Central memory CD4-positive, alpha-beta T cell (primary cell): ENCODE results near the gene GCC1.
A peak's percentile ranks its signal among the peaks of the same experiment; 100 is the strongest.
"Not testable (repeated sequence)": the region's sequence is repeated elsewhere in the genome, so short reads cannot be mapped to it uniquely, and the experiment has no call there.

Experiments
- DNase-seq: peaks from one replicate; pipeline ENCODE4 v3.0.0; 2022

The GCC1 gene

GRCh38 chr7:127588697-127589482 is 3.5 kb upstream of the GCC1 start:
- DNase-seq, result no peak

DNA sequence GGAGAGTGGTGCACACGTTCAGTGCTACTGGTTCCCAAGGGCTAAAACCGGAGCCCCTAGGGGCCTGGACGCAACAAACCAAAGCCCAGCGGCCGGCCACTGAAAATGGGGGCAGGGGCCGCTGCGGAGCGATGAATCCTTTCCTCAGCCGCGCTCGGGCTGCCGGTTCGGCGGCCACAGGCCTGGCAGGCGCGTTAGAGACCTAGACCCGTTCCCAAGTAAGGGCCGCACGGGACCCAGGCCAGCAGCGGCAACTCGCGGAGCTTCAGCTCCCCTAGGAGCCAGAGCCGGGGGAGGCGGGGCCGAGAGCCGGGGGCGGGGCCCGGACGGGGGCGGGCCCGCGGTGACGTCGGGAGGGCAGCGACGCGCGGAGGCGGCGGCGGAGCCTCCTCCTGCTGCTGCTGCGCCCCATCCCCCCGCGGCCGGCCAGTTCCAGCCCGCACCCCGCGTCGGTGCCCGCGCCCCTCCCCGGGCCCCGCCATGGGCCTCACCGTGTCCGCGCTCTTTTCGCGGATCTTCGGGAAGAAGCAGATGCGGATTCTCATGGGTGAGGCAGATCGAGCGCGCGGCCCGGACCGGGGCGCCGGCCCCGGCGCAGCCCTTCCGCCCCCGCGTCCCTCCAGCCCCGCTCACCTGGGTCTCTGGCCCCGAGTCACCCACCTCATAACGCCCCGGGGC is 2.8 kb upstream of the GCC1 start, which contains the start of gene ARF5:
Gene ARF5 (plus strand): TSS at position 393 of the 678 bp plus-strand sequence. CDS start 88 bp downstream, at position 481.
- DNase-seq, result peak; percentile 80

- no peak for DNase-seq
Measured at GRCh38 chr7:127587663-127588018, 2.2 kb upstream of the GCC1 start.

GRCh38 chr7:127586346-127586745 is 950 bp upstream of the GCC1 start:
- DNase-seq, result no peak

- DNase-seq, result no peak
Measured at GRCh38 chr7:127584648-127585043, 750 bp downstream of the GCC1 start.

GRCh38 chr7:127582361-127582760 is 3.0 kb downstream of the GCC1 start:
- DNase-seq, result no peak

DNA sequence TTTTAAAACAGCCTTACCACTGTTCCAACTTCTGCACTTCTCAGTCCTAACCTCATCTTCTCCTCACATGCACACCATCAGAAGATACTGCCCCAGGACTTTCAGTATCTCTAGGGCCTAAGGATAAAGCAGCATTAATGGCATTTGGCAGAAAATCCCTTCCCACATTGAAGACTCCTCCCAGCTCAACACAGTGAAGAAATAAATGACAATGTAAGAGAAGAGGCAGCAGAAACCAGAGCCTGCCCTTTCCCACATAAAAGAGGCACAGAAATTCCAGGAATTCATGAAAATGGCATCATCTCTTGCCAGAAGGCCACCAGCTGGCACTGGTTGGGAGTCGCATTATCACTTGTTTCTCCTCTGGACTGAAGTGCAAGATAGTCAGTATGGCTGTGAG is 3.7 kb downstream of the GCC1 start:
- no peak for DNase-seq

GRCh38 chr7:127580612-127581011 is 4.8 kb downstream of the GCC1 start:
- DNase-seq, result no peak

- DNase-seq, result no peak
Measured at GRCh38 chr7:127578711-127579275, 6.6 kb downstream of the GCC1 start.

GRCh38 chr7:127578036-127578684 is 7.2 kb downstream of the GCC1 start:
- no peak for DNase-seq

- DNase-seq, result no peak
Measured at GRCh38 chr7:127571741-127572505, 13.5 kb downstream of the GCC1 start.

GRCh38 chr7:127568034-127568433 is 17.4 kb downstream of the GCC1 start:
- not testable (repeated sequence) for DNase-seq

DNA sequence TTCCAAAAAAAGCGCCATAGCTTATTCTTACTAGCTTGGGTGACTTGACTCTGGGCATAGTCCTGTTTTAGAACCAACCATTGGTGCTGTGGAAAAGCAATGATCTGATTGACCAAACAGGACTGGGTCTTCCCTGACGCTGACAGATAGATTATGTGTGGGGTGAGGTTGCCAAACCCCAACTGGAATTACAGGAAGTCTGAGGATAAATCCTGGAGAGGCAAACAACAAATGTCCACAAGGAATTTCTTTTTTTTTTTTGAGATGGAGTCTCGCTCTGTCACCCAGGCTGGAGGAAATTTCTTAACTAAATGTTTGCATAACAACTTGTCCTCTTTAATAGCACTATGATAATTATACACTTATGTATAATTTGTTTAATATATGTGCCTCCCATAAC is 19.2 kb downstream of the GCC1 start:
- no peak for DNase-seq

DNA sequence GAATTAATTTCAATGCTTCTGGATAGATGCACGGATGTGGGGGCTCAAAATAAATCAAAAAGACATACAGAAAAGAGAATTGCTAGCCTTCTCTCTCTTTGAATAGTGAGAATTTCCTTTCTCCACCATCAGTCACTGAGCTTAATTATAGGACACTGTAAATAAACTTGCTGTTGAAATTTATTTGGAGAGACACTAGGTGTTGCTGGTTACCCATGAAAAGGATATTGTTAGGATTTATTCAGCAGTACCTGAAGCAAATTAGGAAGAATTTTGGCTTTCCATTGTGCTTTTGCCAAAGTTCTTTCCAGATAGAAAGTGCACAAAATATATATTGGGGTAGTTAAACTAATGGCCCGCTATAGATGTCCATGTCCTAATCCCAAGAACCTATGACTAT is 27.6 kb downstream of the GCC1 start:
- no peak for DNase-seq

- DNase-seq, result no peak
Measured at GRCh38 chr7:127556404-127556803, 29.0 kb downstream of the GCC1 start.

DNA sequence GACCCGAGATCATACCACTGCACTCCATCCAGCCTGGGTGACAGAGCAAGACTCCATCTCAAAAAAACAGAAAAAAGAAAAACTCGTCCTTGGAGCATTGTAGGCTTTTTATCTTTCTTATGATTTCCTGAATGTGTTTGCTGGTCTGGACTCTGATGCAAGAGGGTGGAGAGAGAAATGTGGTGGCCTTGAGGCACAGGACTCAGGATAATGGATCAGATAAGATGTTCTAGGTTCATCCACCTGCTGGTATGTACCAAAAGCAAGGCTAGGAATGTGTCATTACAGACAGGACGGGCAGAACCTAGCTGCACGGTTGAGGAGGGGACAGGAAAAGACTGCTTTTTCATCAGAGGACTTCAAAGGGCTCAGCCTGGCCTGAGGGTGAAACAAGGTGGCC is 33.5 kb downstream of the GCC1 start:
- DNase-seq, result no peak

DNA sequence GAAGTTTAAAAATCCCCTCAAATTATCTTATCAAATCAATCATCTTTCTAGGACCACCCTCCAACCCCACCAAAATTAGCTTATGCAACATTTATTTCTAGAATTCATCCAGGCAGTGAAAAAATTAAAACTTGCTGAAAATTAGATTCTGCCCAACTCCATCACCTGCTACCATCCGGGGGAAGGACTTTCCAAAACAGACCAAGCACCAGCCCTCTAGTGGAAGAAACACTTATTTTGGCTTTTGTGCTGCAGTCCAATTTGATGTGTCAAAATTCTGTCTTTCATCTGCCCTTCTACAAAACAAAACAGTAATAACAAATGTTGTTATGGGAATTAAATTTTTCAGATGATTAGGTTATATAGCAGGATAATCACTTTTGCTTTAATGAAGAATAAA is 35.1 kb downstream of the GCC1 start:
- no peak for DNase-seq

DNA sequence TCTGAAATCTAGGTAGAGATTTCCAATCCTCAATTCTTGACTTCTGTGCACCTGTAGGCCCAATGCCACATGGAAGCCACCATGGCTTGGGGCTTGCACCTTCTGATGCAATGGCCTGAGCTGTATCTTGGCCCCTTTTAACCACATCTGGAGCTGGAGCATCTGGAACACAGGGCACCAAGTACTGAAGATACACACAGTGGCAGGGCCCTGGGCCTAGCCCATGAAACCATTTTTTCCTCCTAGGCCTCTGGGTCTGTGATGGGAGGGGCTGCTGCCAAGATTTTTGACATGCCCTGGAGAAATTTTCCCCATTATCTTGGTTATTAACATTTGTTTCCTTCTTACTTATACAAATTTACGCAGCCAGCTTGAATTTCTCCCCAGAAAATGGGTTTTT is 39.1 kb downstream of the GCC1 start:
- DNase-seq, result no peak

DNA sequence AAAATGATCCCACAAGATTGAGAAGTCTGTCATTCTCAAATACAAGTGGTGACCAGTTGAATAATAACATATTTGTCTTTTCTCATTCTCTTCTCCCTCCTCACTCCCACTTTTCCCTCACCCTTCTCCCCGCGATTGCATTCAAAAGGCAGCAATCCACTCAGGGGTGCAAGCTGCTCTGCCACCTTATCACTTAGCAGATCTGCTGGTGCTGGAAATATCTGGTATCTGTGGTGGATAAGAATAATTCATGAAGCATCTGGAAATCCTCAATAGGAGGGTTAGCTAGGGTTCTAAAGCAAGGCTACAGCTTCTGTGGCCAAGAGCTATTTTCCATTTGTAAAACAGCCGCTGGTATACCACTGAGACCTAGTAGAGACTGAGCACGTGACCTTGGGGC is 43.8 kb downstream of the GCC1 start:
- DNase-seq, result no peak

- DNase-seq, result not testable (repeated sequence)
Measured at GRCh38 chr7:127540461-127540860, 44.9 kb downstream of the GCC1 start.

DNA sequence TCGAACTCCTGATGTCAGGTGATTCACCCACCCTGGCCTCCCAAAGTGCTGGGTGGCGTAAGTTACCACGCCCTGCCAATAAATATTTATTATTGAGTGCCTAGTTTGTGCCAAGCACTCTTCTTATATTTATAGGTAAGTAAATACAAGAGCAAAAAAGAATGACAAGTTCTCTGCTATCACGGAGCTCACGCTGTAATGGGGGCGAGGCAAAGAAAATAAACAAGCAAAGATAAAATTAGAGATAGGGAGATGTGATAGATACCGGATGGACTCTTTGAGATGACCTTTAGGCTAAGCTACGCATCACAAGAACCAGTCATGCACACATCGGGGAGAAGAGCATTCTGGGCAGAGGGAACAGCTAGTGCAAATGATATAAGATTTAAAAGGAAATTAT is 46.3 kb downstream of the GCC1 start:
- no peak for DNase-seq

- DNase-seq, result no peak
Measured at GRCh38 chr7:127536741-127537140, 48.7 kb downstream of the GCC1 start.

DNA sequence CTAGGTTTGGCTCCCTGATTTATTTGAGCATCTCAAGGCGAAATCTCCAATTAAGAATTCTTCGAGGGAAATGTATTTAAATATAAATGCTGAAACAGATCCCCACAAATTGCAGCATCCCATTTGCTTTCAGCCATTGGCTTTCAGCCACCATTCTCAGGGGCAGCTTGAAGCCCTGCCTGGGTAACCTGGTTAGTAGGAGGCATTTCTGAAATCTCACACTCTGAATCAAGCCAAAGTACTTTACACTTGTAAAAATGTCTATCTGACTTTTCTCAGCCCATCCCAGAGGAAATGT is 49.1 kb downstream of the GCC1 start:
- DNase-seq, result no peak
